Measurements from ENCODE around the gene CFAP161. TPM values are rescaled to one million over a fixed set of nuclear protein-coding genes. Genes with fewer than 3 reads are reported as not detected.
A peak's percentile ranks its signal among the peaks of the same experiment; 100 is the strongest.
"Not testable (repeated sequence)": the region's sequence is repeated elsewhere in the genome, so short reads cannot be mapped to it uniquely, and the experiment has no call there.

The CFAP161 gene
- total and polyA plus RNA-seq, 8 donors = 0.08 to 0.25 (median 0.16) TPM; not detected in 1

- Histone ChIP-seq H3K36me3 (no peaks in the 10 kb centered on the region), H3K9me3 (no peaks in the 10 kb centered on the region), H3K4me3 (no peak overlapping the region), H3K27ac (no peak overlapping the region), H3K27me3 (no peaks in the 10 kb centered on the region), H3K4me1 (peaks cover 12 to 16% (median 16%) of the 10 kb centered on the region in 3 donors)
- no peak for DNase-seq
- WGBS, 2 donors = 90 to 94% methylated on average over 3 of the region's 3 CpGs
- TF ChIP-seq CTCF (IDR thresholded peaks at IDR 0.05) = no peak
- no peak for ATAC-seq
- intact Hi-C loops (cut with DNase I) = no loop called here
- FAIRE-seq = no peak
Measured at GRCh38 chr15:81117136-81117535, 16.9 kb upstream of the CFAP161 start.

- no peak for TF ChIP-seq CTCF (IDR thresholded peaks at IDR 0.05)
- WGBS, 2 donors = 77 to 79% methylated on average over 3 of the region's 3 CpGs
- DNase-seq (no peak), FAIRE-seq (no peak), ATAC-seq (no peak)
- Histone ChIP-seq H3K9me3 (no peaks in the 10 kb centered on the region), H3K36me3 (no peaks in the 10 kb centered on the region), H3K4me1 (peaks cover 12 to 16% (median 16%) of the 10 kb centered on the region in 3 donors), H3K27me3 (no peaks in the 10 kb centered on the region), H3K4me3 (no peak overlapping the region), H3K27ac (no peak overlapping the region)
- intact Hi-C loops (cut with DNase I) = no loop called here
Measured at GRCh38 chr15:81117581-81117980, 16.5 kb upstream of the CFAP161 start.

GRCh38 chr15:81118361-81118760 is 15.7 kb upstream of the CFAP161 start:
- no peak overlapping the region for H3K27ac ChIP-seq
- H3K9me3 ChIP-seq = no peaks in the 10 kb centered on the region
- intact Hi-C loops (cut with DNase I) = no loop called here
- ATAC-seq (peak; percentile 49 to 80 (median 58)), FAIRE-seq (no peak), DNase-seq (peak in 4 of 6 donors; percentile 11 to 62 (median 37))
- peak overlapping the region in 2 of 4 donors; percentile 28 to 29 for H3K4me3 ChIP-seq
- no peak for TF ChIP-seq CTCF (IDR thresholded peaks at IDR 0.05)
- H3K27me3 ChIP-seq = no peaks in the 10 kb centered on the region
- no peaks in the 10 kb centered on the region for H3K36me3 ChIP-seq
- WGBS, 2 donors = 14 to 16% methylated on average over 42 of the region's 42 CpGs
- H3K4me1 ChIP-seq = peaks cover 10 to 11% (median 10%) of the 10 kb centered on the region in 3 donors

GRCh38 chr15:81120069-81120468 is 14.0 kb upstream of the CFAP161 start:
- no peak for DNase-seq
- H3K27me3 ChIP-seq = peaks cover 0 to 3% (median 0%) of the 10 kb centered on the region in 4 donors
- intact Hi-C loops (cut with DNase I) = no loop called here
- no peaks in the 10 kb centered on the region for H3K36me3 ChIP-seq
- H3K4me1 ChIP-seq = no peaks in the 10 kb centered on the region
- H3K27ac ChIP-seq = no peak overlapping the region
- H3K4me3 ChIP-seq = no peak overlapping the region
- FAIRE-seq = no peak
- H3K9me3 ChIP-seq = no peaks in the 10 kb centered on the region
- no peak for TF ChIP-seq CTCF (IDR thresholded peaks at IDR 0.05)
- ATAC-seq = no peak

- no peak overlapping the region for H3K4me3 ChIP-seq
- peaks cover 0 to 4% (median 0%) of the 10 kb centered on the region in 4 donors for H3K9me3 ChIP-seq
- intact Hi-C loops (cut with DNase I) = no loop called here
- 9 to 13% methylated on average over 3 of the region's 3 CpGs for WGBS, 2 donors
- H3K27me3 ChIP-seq = peaks cover 0 to 3% (median 0%) of the 10 kb centered on the region in 4 donors
- TF ChIP-seq CTCF (IDR thresholded peaks at IDR 0.05) = no peak
- H3K27ac ChIP-seq = no peak overlapping the region
- H3K36me3 ChIP-seq = no peaks in the 10 kb centered on the region
- DNase-seq = peak in 2 of 6 donors; percentile 35 to 51
- peaks cover 4 to 18% (median 17%) of the 10 kb centered on the region in 3 donors for H3K4me1 ChIP-seq
- peak; percentile 35 to 71 (median 54) for ATAC-seq
- FAIRE-seq = no peak
Measured at GRCh38 chr15:81126892-81127291, 7.2 kb upstream of the CFAP161 start.

GRCh38 chr15:81141478-81141877 is 7.4 kb downstream of the CFAP161 start:
- 85 to 95% methylated on average over 6 of the region's 6 CpGs for WGBS, 2 donors
- H3K36me3 ChIP-seq; H3K9me3 ChIP-seq; intact Hi-C loops (cut with DNase I); H3K4me1 ChIP-seq; FAIRE-seq; H3K27me3 ChIP-seq; H3K27ac ChIP-seq; ATAC-seq; H3K4me3 ChIP-seq; DNase-seq: not testable (repeated sequence)
